Endodermal cell (in vitro differentiated cells): ENCODE measurements around the gene HS3ST3B1. TPM values are rescaled to one million over a fixed set of nuclear protein-coding genes. Genes with fewer than 3 reads are reported as not detected.

Experiments used
- DNase-seq: peaks from one replicate; pipeline ENCODE4 v3.0.0-alpha.2; 2017
- H3K27ac ChIP-seq: 2 replicates; pipeline ENCODE4 v1.5.1; 2013; ENCODE audit warnings: mild to moderate bottlenecking, low read depth, low read length, moderate library complexity
- H3K27me3 ChIP-seq: 2 replicates; pipeline ENCODE4 v1.6.1; 2013; ENCODE audit warnings: mild to moderate bottlenecking, low read length, moderate library complexity; ENCODE audit not compliant: insufficient read depth, control insufficient read depth, poor library complexity, severe bottlenecking
- H3K36me3 ChIP-seq: 2 replicates; pipeline ENCODE4 v1.7.0; 2013; ENCODE audit warnings: mild to moderate bottlenecking, low read length, moderate library complexity; ENCODE audit not compliant: control insufficient read depth, insufficient read depth
- H3K4me1 ChIP-seq: one replicate; pipeline ENCODE4 v1.7.0; 2013; ENCODE audit warnings: low read length; ENCODE audit not compliant: control insufficient read depth, insufficient read depth
- H3K4me3 ChIP-seq: 2 replicates; pipeline ENCODE4 v1.5.1; 2013; ENCODE audit warnings: mild to moderate bottlenecking, low read length, moderate library complexity
- H3K9ac ChIP-seq: 2 replicates; pipeline ENCODE4 v1.6.1; 2013; ENCODE audit warnings: mild to moderate bottlenecking, low read length, moderate library complexity; ENCODE audit not compliant: poor library complexity, severe bottlenecking; ENCODE audit errors: extremely low read depth
- H3K9me3 ChIP-seq: 2 replicates; pipeline ENCODE4 v1.6.1; 2013; ENCODE audit warnings: mild to moderate bottlenecking, low read length, moderate library complexity; ENCODE audit not compliant: control insufficient read depth
- H3K27ac Mint-ChIP-seq: 2 replicates; pipeline ENCODE4 v1.8.0; 2020; ENCODE audit warnings: mixed read lengths
- H3K27me3 Mint-ChIP-seq: 2 replicates; pipeline ENCODE4 v1.8.0; 2021; ENCODE audit warnings: mild to moderate bottlenecking, mixed read lengths; ENCODE audit not compliant: insufficient read depth
- H3K36me3 Mint-ChIP-seq: 2 replicates; pipeline ENCODE4 v1.8.0; 2020; ENCODE audit warnings: low read depth, mixed read lengths
- H3K4me1 Mint-ChIP-seq: 2 replicates; pipeline ENCODE4 v1.8.0; 2020; ENCODE audit warnings: mixed read lengths
- H3K4me3 Mint-ChIP-seq: 2 replicates; pipeline ENCODE4 v1.8.0; 2020; ENCODE audit warnings: mild to moderate bottlenecking, moderate library complexity, mixed read lengths
- H3K9me3 Mint-ChIP-seq: 2 replicates; pipeline ENCODE4 v1.8.0; 2020; ENCODE audit warnings: mild to moderate bottlenecking, mixed read lengths
- CTCF ChIP-seq: fragments of 200-600 bp; sonication (generic); conservative IDR thresholded peaks from 2 replicates; pipeline ENCODE4 v1.5.0; 2021; ENCODE audit warnings: antibody characterized with exemption, mild to moderate bottlenecking
- WGBS, 2 experiments: methylation state at CpG; one replicate each; pipeline versions ENCODE4 v1.1.5 to v1.1.7; 2013; ENCODE audit warnings: missing lambda C conversion rate in 2 of 2, mixed read lengths in 1 of 2; ENCODE audit not compliant: insufficient coverage in 1 of 2, insufficient read length in 1 of 2; 5-methylcytosine and 5-hydroxymethylcytosine counted together
- total RNA-seq, 2 donors: library from RNA; stranded (reverse); fragmentation: NEBNext Ultra II Directional in 1 of 2; extraction: Animal tissue kit (Norgen Biotek cat#: 25700) in 1 of 2; gene quantifications; 2 replicates in 1 of 2; 3 replicates in 1 of 2; pipeline ENCODE4 v1.2.1, GENCODE V29; 2021

The HS3ST3B1 gene
- total RNA-seq, 2 donors from 2014 or later: 5.6 to 6.9 TPM

GRCh38 chr17:14359163-14360020 is 58.5 kb downstream of the HS3ST3B1 start:
- 62 to 78% methylated on average over 2 to 8 of the region's 8 CpGs for WGBS, 2 experiments
- H3K9ac ChIP-seq: no peak overlapping the region
- no peaks in the 10 kb centered on the region for H3K9me3 ChIP-seq
- peaks cover 4% of the 10 kb centered on the region for H3K4me1 ChIP-seq
- Mint-ChIP-seq H3K4me3 (no peak overlapping the region), H3K9me3 (no peaks in the 10 kb centered on the region), H3K4me1 (no peaks in the 10 kb centered on the region), H3K27ac (no peak overlapping the region), H3K36me3 (no peaks in the 10 kb centered on the region), H3K27me3 (peaks cover 2% of the 10 kb centered on the region)
- H3K36me3 ChIP-seq: no peaks in the 10 kb centered on the region
- TF ChIP-seq CTCF: peak; percentile 55
- no peaks in the 10 kb centered on the region for H3K27me3 ChIP-seq
- no peak overlapping the region for H3K4me3 ChIP-seq
- DNase-seq: peak; percentile 68
- H3K27ac ChIP-seq: no peak overlapping the region

GRCh38 chr17:14360856-14361255 is 60.0 kb downstream of the HS3ST3B1 start:
- peak; percentile 3 for DNase-seq
- Mint-ChIP-seq H3K9me3 (no peaks in the 10 kb centered on the region), H3K27me3 (peaks cover 2% of the 10 kb centered on the region), H3K4me1 (no peaks in the 10 kb centered on the region), H3K36me3 (no peaks in the 10 kb centered on the region), H3K27ac (no peak overlapping the region), H3K4me3 (no peak overlapping the region)
- Histone ChIP-seq H3K9ac (no peak overlapping the region), H3K36me3 (no peaks in the 10 kb centered on the region), H3K4me3 (no peak overlapping the region), H3K4me1 (peaks cover 2% of the 10 kb centered on the region), H3K27ac (no peak overlapping the region), H3K27me3 (no peaks in the 10 kb centered on the region), H3K9me3 (no peaks in the 10 kb centered on the region)
- 81 to 100% methylated on average over 3 to 4 of the region's 4 CpGs for WGBS, 2 experiments
- TF ChIP-seq CTCF: no peak

- Histone ChIP-seq H3K4me1 (no peaks in the 10 kb centered on the region), H3K4me3 (no peak overlapping the region), H3K36me3 (no peaks in the 10 kb centered on the region), H3K27ac (no peak overlapping the region), H3K9ac (no peak overlapping the region), H3K9me3 (no peaks in the 10 kb centered on the region), H3K27me3 (no peaks in the 10 kb centered on the region)
- Mint-ChIP-seq H3K4me1 (no peaks in the 10 kb centered on the region), H3K9me3 (no peaks in the 10 kb centered on the region), H3K4me3 (no peak overlapping the region), H3K27me3 (peaks cover 2% of the 10 kb centered on the region), H3K27ac (no peak overlapping the region), H3K36me3 (no peaks in the 10 kb centered on the region)
- TF ChIP-seq CTCF: no peak
- 75 to 82% methylated on average over 2 of the region's 2 CpGs for WGBS, 2 experiments
- DNase-seq: peak; percentile 20
Observed at GRCh38 chr17:14361470-14361869, 60.6 kb downstream of the HS3ST3B1 start.
